Islet of Langerhans (tissue), 1 donor: ENCODE data around the gene TMEM161A.

Source experiments
- FAIRE-seq: peaks from one replicate; lab custom pipeline; 2011; peaks lifted over from hg19 to GRCh38; lab: Jason Lieb, UNC

Gene TMEM161A

GRCh38 chr19:19096641-19097627 is 41.3 kb downstream of the TMEM161A start:
- FAIRE-seq = no peak

GRCh38 chr19:19095691-19096090 is 42.6 kb downstream of the TMEM161A start:
- FAIRE-seq = no peak

GRCh38 chr19:19094513-19094912 is 43.8 kb downstream of the TMEM161A start:
- FAIRE-seq = no peak

GRCh38 chr19:19087676-19088075 is 50.6 kb downstream of the TMEM161A start:
- FAIRE-seq = no peak

GRCh38 chr19:19083413-19084178 is 54.7 kb downstream of the TMEM161A start:
- FAIRE-seq = no peak

GRCh38 chr19:19081642-19082151 is 56.6 kb downstream of the TMEM161A start:
- no peak for FAIRE-seq

- no peak for FAIRE-seq
Observed at GRCh38 chr19:19079571-19079970, 58.7 kb downstream of the TMEM161A start.

GRCh38 chr19:19078801-19079200 is 59.5 kb downstream of the TMEM161A start:
- no peak for FAIRE-seq

- no peak for FAIRE-seq
Observed at GRCh38 chr19:19077103-19077502, 61.2 kb downstream of the TMEM161A start.

GRCh38 chr19:19076476-19076875 is 61.8 kb downstream of the TMEM161A start:
- no peak for FAIRE-seq

- no peak for FAIRE-seq
Observed at GRCh38 chr19:19075126-19075525, 63.2 kb downstream of the TMEM161A start.

GRCh38 chr19:19074196-19074882 is 63.9 kb downstream of the TMEM161A start:
- FAIRE-seq = no peak

GRCh38 chr19:19071897-19072296 is 66.4 kb downstream of the TMEM161A start:
- FAIRE-seq = no peak
